M059J (cell line): Measurements from ENCODE around the gene GJB3. TPM values are rescaled to one million over a fixed set of nuclear protein-coding genes. Genes with fewer than 3 reads are reported as not detected.
"Not testable (repeated sequence)": the region's sequence is repeated elsewhere in the genome, so short reads cannot be mapped to it uniquely, and the experiment has no call there.

Experiments
- DNase-seq: peaks from one replicate; pipeline ENCODE4 v3.0.0-alpha.2; 2012; ENCODE audit warnings: low read depth
- total RNA-seq: library from RNA; depleted of rRNA; stranded (reverse); fragments of >200 nt; shearing (Covaris generic); gene quantifications from 2 replicates; pipeline ENCODE4 v1.2.3, GENCODE V29; 2014; rRNA removed

Gene GJB3
- total RNA-seq, result 0.57 and 1.9 TPM in 2 replicates

DNA sequence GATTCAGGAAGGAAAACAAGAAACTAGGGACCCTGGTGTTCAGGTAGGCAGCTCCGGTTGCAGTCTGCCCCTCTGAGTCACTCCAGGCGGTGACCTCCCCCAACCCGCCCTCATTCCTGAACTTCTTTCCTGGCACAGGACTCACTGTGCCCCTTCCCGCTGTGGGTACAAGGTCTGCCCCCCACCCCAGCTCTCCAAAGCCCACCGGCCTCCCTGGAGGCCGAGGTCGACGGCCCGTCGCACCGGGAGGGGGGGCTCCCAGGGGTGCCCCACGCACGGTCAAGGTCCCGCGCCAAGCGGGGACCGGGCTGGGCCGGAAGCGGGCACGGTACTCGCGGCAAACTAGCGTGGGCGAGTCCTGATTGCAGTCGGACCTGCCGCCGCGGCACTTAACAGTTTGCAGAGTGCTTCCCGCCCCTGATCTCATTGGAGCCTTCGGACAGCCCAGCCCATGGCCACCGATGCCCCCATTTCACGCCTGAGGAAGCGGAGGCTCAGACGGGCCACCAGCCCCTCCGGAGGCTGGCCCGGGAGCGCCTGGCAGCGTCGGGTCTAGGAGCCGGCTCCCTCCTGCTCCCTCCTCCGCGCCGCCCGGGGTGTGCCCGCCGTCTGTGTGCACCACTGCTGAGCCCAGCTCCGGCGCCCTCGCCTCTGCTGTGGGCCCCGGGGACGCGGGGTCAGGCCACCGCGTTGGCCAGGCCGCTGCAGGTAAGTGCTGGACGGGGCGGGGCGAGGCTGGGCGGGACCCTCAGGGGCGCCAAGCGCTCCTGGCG, at the start of gene GJB3:
GJB3 (plus strand) TSS at position 144 of the 773 bp plus-strand sequence. CDS start 3,549 bp downstream, outside the sequence.
- peak; percentile 27 for DNase-seq

DNA sequence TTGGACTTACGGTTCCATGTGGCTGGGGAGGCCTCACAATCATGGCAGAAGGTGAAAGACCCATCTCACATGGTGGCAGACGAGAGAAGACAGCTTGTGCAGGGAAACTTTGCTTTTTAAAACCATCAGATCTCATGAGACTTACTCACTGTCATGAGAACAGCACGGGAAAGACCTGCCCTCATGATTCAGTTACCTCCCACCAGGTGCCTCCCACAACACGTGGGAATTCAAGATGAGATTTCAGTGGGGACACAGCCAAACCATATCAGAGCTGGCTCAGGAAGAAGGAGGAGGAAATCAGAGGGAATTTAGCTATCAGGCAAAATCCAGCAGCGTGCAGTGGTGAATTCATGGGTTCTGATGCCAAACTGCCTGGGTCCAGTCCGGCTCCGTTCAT, 48.2 kb upstream of the GJB3 start:
- not testable (repeated sequence) for DNase-seq

DNA sequence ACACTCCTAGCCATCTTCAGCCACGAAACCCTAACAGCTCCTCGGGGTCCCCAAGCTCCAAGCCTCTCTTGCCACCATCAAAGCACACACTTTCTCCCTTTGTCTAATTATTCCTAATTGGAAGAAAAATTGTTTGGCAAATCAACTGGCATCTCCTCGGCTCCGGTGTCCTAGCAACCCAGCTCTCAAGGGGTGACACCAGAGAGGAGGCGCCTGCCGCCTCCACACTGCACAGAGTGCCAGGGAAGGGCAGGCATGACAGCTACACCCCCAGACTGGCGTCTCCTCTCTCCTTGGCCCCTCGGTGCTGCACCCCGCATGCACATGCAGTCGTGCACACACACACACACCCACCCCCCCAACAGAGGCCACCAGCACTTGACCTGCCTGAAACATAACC, 44.3 kb upstream of the GJB3 start:
- DNase-seq, result no peak

DNA sequence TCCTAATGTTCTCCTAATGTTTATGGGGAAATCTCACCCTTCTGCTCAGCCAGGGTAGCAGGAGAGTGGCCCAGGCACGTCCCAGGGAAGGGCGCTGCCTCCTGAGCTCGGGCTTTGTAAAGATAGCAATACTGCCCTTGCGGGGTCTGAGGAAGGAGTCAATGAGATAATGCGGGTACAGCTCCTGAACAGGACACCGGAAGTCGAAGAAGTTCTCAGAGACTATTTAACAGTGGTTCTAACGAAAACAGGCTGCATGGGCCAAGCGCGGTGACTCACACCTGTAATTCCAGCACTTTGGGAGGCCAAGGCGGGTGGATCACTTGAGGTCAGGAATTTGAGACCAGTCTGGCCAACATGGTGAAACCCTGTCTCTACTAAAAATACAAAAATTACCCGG, 43.8 kb upstream of the GJB3 start:
- DNase-seq, result not testable (repeated sequence)

DNA sequence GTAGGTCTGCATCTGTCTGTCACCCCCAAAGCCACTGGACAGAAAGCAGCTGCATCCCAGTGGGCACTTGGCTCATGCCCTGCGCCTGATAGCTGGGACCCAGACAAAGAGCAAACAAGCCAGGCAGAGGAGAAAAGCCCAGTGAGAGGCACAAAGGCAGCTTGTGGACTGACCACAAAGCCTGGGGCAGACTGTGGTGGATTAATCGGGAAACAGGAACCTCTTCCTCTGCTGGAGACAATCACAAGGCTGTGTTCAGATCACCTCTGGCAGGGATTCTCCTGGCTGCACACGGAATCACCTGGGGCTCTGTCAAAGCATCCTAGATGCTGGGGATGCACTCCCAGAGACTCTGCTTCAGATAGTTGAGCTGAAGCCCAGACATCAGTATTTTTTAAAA, 41.4 kb upstream of the GJB3 start:
- no peak for DNase-seq

DNA sequence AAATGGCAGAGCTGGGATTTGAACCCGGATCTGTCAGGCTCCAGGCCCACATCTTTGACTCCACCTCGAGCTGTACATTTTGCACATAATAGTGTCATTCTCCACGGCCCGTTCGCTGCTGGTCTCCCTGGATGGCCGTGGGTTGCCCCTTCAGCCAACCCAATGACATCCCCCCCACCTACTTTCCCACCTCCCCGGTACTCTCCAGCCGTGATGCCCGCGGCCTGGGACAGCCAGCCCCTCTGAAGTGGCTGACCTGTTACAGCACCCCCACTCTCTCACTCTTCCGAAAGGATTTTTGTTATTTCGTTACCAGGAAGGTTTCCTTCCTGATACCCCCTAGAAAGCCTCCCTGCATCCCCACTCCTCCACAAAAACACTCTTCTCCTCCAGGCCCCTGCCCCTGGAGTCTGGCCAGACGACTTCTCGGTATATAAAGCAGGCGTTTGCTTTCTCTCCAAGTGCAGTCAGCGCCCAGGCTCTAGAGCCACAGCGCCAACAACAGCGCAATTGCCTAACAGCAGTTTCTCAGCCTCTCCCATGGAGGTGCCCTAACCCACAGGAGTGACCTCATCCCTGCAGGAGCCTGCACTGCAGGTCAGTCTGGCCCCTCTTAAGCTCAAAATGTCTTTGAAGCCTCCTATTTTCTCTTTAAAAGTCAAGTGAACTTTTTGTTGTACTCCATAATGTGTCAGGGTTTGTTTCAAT, 40.7 kb upstream of the GJB3 start:
- peak; percentile 53 for DNase-seq

DNA sequence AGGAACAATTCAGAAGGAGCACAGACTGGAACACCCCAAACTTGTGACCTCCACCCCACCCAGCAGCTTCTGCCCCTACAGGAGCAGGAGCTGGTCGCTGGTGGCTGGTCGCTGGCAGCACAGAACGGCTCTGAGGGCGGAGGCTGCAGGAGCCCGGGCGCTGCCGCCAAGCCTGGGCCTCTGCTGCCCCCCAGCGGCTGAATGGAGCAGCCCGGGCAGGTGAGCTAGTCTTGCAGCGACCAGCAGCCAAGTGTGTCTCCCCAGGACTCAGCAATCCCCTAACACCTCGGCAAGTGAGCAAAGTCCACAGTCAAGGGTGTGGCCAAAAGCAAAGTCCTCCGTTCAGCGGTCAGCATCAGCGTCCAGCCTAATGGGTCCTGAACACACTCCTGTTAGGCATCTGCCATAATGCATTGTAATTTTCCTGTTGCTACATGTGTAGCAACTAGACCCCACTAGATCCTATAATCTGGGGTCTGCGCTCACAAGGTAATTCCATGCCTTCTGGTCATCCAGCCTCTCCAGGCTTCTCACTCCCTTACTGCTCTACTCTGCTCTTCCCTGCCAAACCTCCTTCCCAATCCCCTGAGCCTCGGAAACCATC, 38.2 kb upstream of the GJB3 start:
- DNase-seq, result peak; percentile 65

DNA sequence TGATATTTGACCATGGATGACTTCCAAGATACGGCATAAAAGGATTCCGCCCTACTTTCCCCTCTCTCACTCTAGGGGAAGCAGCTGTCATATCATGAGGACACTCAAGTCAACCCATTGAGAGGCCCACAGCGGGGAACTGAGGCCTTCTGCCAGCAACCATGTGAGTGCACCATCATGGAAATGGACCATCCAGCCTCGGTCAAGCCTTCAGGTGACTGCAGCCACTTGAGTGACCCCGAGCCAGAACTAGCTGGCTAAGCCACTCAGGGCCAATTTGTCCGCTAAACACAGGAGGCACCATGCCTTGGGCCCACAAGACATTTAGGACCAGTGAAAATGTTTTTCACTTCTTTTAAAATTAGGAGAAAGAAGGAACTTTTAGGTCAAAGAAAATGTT, 37.2 kb upstream of the GJB3 start:
- no peak for DNase-seq

DNA sequence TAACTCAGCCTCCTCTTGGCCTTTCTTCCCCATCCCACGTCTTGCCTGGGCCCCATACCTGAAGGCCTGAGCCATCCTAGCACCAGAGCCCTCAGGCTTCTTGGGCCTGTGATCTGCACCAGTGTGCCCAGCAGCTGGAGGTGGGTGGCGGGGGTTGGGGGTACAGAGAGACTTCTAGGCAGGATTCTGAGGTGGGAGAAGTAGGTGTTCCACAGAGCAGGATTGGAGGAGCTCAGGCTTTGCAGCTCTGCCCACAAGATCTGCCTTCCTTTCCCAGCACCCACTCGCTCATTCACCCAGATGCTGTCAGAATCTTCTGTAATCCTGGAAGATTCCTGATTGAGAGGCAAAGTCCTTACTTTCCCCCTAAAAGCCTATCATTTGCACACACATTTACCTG, 36.2 kb upstream of the GJB3 start:
- no peak for DNase-seq

DNA sequence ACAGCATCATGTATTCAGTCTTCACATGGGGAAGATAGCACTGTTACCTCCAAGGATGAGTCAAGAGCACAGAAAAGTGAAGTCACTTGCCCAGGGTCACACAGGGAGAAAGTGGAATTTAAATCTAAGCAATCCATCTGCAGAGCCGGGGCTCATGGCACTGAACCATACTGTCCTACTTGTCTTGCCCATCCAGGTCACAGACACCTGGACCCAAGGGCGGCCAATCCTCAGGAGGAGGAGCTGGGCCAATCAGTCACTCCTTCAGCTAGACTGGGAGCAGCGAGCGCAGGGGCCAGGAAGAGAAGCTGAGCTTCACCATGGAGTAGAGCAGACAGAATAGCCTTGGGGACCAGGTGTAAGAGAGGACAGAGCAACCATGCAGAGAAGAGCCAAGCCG, 35.3 kb upstream of the GJB3 start:
- no peak for DNase-seq

DNA sequence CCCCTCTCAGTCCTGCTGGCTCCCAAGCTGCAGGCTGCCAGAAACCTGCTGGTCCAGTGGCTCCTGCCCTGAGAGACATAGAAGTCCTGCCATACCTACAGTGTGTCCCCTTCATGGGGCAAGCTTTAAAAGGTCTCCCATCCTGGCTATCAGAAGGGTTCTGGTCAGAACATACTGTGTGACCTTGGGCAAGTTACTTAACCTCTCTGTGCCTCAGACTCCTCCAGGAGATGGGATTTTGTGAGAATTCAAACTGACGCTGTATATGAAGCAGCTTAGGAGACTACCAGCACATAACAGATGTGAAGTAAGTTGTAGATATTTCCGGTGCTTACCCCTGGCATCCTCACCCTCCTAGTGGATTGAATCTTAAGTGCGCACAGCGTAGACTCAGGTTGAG, 34.9 kb upstream of the GJB3 start:
- no peak for DNase-seq

DNA sequence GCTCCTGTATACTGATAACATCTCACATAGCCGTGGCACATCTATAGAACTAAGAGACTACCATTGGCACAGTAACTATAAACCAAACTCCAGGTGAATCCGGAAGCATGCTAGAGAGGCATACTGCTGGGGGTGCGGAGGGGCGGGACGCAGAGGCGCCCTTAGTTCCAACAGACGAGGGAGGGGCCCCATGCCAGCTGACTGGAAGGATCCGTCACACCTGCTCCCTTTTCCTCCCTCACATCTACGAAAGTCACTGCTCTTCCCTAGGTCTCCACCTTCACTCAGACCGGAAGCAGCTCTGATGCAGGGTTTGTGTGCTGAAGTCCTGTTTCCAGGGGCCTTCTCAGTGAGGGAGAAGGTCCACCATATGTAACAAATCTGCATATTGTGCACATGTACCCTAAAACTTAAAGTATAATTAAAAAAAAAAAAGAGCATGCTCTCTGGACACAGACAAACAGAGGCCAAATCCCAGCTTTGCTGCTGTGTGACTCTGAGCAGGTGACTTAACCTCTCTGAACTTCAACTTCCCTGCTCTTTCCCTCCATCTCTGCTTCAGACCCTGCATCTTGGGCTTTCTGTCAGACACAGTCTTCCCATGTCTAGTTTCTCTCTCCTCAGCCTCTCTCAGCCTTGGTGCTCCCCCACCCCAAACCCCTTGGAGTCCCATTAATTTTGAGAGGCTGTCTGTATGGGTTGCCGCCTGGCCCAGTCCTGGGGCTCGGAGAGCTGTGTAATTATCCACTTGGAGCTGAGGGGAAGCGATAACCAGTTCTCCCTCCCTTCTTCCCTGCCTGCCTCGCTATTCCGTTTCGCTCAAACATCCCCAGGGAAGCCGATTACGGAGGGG, 34.0 kb upstream of the GJB3 start:
- no peak for DNase-seq

DNA sequence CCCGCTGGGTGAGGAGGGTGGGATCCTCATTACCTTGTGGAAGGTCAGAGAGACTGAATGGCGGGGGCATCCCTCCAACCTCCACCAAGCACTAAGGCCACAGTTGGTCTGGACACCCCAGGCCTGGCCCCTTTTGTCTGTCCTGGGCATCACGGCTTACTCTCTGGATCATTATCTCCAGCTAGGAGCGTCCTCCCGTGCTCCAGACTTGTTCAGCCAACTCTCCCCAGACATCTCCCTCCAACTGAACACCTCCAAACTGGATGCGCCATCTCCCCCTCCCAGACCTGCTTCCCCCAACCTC, 33.4 kb upstream of the GJB3 start:
- DNase-seq, result no peak

DNA sequence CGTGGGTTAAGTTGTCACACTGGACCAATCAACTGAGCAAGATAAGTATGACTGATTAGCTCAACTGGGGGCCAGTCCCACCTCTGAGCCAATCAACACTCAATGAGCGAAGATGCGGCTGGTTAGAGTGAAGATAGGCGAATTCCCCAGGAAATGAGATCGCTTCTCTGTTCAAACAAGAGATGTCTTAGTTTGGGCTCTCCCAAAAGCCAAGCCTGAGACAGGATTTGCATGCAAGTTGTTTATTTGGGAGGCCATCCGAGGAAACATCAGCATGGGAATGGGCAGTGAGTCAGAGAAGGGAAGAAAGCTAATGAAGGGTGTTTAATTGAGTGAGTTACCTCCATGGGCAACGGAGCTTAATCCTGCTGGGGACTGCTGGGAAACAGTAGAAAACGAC, 31.0 kb upstream of the GJB3 start:
- DNase-seq, result peak; percentile 65

DNA sequence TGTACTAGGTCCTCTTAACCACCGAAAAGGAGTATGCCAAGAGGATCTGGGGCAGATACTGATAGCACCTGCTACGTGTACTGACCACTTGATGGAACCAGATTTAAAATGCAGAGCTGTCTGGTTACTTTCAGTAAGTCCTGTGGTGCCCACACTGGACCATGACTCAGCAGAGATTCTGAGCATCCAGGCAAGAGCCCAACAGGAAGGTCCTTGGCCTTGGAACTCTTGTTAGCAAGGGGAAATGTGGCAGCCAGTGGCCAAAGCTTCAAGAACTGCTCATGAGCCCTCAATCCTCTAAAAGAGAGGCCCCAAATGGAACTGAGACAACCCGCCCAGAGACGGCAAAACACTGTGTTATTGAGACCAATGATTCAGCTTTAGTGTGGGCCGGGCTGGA, 30.4 kb upstream of the GJB3 start:
- DNase-seq, result peak; percentile 50

DNA sequence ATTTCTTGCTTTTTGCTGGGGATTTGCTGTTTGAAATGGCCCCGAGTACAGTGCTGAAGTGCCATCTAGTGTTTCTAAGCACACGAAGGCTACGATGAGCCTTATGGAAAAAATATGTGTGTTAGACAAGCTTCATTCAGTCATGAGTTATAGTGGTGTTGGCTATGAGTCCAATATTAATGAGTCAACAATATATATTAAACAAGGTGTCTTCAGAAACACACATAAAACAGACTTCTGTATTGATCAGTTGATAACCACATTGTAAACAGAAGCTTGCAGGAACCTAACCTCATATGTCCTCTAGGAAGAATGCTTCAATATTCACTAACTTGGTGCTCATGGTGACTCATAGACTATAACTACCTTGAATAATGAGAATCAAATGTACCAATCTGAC, 27.9 kb upstream of the GJB3 start:
- DNase-seq, result peak; percentile 33

DNA sequence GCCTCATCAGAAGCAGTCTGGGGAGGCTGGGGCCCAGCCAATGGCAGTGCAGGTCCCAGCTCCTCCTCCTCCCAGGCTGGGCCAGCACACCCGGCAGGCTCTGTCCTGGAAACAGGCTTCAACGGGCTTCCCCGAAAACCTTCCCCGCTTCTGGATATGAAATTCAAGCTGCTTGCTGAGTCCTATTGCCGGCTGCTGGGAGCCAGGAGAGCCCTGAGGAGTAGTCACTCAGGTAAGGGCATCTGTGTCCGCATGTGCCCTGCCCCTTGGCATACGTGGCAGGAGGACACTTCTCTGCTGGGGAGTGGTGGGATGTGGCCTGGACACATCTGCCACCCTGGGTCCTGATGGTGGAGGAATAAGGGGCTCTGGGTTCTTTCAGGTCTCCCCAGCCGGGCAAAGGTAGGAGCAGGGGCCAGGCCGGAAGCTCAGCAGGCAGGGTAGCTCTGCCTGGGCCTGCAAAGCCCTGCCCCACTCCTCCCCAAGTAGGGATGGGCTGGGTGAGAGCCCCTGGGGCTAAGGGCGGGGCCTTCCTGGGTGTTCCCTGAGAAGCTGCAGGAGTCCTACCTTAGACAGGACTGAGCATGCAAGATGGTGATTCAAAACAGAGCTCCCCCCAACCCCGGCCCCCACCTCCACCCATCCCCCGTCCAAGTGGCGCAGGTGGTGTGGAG, 25.9 kb upstream of the GJB3 start, which contains the start of gene GJB5:
GJB5 (plus strand) TSS at position 84 of the 674 bp plus-strand sequence. CDS start 2,284 bp downstream, outside the sequence.
- no peak for DNase-seq

DNA sequence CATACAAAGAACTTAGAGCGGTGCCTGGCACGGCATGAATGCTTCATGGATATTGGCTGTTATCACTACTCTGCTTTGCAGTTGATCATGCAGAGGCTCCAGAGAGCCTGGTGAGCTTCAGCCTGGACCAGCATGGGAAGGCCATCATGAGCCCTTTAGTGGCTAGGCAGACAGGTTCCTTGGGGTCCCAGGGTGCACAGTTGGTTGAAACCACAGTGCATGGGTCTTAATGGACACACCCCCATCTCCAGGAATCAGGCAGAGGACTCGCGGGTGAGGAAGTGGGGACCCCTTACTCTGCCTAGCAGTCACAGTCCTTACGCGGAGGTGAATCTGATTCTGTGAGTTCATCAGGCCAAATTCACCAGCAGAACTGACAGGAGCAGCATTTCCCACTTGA, 25.1 kb upstream of the GJB3 start:
- DNase-seq, result no peak

DNA sequence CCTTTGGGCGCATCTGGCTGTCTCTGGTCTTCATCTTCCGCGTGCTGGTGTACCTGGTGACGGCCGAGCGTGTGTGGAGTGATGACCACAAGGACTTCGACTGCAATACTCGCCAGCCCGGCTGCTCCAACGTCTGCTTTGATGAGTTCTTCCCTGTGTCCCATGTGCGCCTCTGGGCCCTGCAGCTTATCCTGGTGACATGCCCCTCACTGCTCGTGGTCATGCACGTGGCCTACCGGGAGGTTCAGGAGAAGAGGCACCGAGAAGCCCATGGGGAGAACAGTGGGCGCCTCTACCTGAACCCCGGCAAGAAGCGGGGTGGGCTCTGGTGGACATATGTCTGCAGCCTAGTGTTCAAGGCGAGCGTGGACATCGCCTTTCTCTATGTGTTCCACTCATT, 23.6 kb upstream of the GJB3 start:
- DNase-seq, result no peak

DNA sequence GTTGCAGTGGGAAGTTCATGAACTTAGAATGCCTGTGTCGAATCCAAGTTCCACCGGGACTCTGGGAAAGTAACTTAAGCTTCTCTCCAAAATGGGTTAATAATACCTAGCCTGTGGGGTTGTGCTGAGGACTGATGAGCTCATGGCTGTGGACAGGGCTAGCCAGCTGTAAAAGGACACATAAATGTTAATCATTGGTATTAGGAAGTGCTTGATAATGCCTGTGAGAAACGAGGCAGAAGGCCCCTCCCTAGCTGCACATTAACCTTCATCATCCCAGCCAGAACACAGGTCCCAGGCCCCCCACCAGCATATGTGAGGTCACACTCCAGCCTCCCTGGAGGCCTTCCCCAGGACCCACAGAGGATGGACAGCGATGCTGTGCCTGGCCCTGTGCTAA, 22.3 kb upstream of the GJB3 start:
- no peak for DNase-seq
